NCI-H2196 treated with DMSO at 0.1 percent for 48 hours (cell line): ENCODE data around the gene COL20A1.
"Not testable (repeated sequence)": the region's sequence is repeated elsewhere in the genome, so short reads cannot be mapped to it uniquely, and the experiment has no call there.

Source experiments
- DNase-seq: peaks from one replicate; lab custom pipeline; 2025; ENCODE audit not compliant: unreplicated experiment; lab: John Stamatoyannopoulos, UW

The COL20A1 gene

DNA sequence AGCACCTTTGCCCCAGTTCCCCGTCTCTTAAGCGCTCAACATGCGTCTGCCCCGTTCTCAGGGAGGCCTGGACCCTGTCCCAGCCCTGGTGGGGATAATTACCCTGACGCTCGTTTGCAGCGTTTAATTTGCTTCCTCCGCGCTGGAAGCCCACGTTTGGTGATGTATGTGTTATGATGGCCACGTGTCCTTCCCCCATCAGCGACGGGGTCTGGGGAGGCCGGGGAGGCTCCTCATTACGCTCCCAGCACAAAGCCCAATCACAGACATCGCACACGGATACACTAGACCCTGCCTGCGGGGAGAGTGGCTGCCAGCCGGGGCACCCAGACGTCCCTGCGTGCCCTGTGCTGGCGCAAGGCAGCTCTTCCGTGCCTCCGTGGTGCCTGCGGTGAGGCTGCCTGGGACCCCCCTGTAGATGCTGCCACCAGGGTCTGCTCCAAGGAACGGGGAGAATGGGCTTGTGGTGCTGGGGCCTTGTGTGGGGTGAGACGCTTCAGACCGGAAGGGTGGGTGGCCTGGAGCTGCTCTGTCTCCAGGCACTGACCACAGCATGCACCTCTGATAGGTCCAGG is 78.4 kb downstream of the COL20A1 start:
- DNase-seq = no peak

DNA sequence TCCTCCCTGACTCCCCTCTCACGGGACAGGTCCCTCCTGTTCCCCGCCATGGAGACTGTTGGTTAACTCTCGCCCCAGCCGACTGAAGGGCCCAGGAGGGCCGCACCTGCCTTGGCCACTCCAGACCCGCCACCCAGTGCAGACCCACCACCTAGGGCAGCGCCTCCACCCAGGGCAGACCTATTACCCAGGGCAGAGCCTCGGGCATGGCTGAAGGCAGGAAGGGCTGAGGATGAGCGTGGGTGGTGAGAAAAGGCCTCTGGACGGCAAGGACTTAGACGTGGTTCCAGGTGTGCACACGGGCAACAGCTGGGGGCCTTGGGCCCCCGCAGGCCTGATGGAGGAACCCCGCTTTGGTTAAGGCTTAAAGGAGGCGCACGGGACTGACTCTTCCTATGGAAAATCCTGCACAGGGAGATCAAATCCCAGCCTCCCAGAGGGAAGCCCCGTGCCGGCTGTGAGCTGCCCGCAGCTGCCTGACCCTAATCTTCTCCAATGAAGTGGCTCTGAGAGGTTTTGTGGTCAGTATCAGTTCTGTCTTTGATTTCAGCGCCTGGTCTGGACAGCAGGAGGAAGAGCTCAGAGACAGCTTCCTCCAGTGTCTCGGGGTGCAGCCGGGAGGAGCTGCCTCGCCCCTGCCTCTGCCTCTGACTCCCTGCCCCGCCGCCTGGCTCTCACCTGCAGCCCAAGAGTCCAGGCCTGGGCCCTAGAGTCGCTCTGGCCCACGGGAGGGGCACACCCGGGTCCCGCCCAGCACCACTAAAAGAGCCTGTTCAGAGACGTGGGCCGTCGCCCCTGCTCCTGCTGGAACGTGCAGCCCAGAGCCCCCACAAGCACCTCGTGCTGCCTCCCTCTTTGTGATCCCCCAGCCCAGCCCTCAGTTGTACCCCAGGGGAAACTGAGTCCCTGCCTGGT is 80.2 kb downstream of the COL20A1 start:
- no peak for DNase-seq

DNA sequence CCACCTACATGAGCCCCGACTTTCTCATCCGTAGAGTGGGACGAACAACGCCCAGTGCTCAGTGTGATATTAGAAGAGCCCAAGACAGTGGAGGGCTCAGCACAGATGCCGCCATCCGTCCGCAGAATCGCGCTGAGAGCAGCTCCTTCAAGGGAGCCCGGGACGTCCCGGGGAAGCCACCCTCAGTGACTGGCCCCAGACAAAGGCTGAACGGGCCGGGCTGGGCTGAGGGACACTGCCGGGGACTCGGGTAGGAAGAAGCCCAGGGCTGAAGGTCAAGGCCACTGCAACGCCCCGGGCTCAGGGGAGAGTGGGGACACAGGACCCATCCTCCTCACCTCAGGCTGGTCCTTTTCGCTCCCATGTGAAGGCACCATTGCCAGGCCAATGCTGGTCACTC is 81.0 kb downstream of the COL20A1 start:
- DNase-seq = no peak

DNA sequence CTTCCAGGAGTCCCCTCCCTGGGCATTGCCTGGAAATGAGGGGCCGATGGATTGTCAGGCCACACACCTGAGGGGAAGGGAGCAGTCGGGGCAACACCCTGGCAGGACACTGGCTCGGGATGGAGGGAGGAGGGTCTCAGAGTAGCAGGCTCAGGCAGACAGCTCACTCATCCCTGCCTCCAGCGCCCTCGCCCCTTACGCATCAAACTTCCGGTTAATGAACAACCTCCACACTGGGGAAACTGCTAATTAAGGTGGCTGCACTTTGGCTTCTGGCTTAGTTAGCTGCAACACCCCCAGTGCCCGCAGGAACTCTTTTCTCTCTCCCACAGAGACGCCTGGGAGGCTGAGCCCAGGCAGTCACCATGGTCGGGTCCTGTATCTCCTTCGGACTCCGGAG is 81.5 kb downstream of the COL20A1 start:
- no peak for DNase-seq

DNA sequence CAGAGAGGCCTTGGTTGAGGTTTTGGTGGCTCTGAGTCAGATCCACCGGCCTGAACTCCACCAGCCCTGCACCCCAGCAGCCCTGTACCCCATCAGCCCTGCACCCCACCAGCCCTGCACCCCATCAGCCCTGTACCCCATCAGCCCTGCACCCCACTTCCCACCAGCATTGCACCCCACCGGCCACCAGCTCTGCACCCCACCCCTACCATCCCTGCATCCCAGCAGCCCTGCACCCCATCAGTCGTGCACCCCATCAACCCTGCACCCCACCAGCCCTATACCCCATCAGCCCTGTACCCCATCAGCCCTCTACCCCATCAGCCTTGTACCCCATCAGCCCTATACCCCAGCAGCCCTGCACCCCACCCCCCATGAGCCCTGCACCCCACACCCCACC is 82.5 kb downstream of the COL20A1 start:
- no peak for DNase-seq

DNA sequence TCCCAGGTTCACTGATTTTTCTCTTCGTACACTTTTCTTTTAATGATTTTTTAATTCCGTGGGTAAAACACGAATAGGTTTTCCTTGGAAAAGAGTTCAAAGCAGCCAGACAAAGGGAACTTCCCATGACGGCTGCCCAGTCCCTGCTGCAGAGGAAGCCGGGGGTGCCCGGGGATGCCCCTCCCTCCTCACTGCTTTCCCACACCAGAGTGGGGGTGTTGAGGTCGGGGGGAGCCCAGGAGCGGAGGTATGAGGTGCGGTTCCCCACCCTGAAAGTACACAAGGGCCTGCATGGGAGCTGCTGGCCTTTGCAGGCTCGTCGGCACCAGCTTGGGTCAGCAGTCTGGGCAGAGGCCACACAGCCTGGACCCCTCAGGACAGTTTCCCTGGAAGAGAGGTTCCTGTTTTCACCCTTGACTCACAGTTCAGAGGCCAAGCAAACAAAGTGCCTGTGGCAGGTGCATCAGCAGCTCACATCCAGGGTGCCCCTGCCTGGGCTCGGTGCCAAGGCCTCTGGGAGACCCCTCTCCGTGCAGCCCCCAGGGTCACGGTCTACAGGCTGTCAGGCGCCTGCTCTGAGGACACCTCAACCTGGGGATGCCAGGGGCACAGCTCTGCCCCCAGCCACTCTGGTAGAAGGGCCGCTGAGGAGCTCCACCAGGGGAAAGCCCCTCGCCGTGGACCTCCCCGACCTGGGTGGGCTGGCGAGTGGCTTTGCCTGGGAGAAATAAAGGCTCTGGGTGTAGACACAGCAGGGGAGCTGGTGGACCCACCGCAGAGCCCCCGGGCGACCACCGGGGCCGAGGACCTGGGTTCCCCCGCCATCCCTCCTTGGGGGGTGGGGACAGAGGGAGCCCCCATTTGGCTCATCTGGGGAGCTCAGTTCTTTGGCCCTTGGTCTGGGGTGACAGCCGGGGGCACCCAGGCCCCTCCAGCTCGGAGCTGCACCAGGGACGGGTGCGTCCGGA is 83.6 kb downstream of the COL20A1 start:
- no peak for DNase-seq

DNA sequence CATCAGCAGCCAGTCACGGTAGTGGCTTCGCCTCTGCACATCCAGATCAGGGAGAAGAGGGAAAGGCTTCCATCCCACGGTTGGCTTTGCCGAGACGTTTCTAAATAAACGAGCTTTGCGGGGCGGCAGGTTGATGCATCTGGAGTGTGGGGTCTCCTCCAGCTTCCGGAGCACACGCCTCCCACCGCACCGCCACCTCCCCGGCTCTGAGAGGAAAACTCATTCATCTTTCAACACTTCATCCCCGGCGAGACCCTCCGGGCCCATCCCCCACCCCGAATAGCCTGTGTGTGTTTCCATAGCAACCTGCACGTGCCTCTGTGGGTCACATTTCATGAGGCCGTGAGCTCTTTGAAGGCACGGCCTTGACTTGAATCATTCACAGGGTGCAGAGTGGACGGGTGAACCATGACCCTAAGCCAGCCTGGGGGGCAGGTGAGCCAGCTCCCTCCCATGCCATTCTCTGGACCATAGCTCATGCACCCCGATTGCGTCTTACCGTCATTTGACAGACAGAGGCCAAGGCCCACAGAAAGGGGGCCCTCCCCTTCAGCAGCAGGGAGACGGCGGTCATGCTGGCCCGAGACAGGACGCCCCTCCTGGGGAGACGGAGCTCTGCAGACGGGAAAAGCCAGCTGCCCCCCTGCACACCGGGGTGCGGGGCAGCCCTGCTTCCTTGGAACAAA is 84.4 kb downstream of the COL20A1 start:
- DNase-seq = no peak

DNA sequence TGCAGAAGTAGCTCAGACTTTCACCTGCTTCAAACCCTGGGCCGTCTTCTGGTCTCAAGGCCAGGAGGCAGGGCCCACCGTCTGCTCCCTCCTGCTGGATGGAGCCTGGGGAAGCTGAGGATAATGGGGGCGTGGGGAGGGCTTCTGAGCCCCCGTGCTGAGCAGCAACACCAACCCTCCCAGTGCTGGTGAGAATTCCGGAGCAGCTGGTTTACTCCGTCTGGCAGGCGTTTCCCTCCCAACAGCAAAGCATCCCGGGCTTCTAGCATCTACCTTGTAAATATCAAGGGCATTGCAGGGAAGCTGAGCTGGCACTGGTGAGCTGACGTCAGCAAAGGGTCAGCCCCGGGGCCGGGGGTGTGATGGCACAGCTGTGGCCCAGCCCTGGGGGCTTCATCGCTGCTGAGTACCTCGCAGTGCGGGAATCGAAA is 85.0 kb downstream of the COL20A1 start:
- DNase-seq = no peak

DNA sequence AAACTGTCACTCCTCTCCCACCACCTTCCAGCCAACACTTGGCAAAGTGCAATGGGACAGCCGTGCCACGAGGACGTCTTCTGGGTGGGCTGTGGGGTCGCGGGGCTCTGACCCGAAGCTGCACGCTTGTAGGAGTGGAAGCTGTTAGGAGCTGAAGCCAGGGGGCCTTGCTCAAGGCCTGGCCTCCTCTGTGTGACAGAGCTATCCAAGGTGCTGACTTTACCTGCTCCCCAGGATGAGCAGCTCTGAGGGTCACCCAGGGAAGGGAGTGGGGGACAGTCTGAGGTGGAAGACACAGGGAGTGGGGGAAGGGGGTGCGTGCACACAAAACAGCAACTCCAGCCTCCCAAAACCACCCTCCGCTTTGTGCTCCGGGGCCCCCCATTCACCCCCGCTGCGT is 85.6 kb downstream of the COL20A1 start:
- no peak for DNase-seq

DNA sequence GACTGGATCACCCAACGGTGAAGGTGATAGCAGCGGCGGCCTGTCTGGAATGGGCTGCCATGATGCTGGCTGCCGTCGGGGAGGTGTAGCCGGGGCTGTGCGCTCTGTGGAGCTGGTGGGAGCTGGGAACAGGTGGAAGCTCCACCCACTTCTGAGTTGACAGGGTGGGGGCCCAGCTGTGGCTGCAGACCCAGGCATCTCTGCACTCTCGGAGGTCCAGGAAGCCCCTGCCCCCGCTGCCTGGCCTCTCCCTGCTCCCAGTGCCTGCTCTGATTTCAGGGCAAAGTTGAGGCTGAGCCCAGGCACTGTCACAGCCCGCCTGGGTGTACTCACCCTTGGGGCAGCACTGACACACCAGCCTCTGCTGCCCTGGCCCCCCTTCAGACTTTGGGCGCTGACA is 86.3 kb downstream of the COL20A1 start:
- DNase-seq = no peak

DNA sequence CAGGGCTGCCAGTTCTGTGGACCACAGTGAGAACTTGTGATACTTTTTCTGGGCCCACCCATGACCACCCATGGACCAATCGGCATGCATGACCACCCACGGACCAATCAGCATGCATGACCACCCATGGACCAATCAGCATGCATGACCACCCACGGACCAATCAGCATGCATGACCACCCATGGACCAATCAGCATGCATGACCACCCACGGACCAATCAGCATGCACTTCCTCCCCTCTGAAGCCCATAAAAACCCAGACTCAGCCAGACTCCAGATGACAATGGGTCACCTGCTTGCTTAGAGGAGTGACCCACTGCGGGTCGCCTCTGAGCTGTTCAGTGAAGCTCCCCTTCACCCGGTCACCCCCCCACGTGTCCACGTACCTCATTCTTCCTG is 86.9 kb downstream of the COL20A1 start:
- not testable (repeated sequence) for DNase-seq

DNA sequence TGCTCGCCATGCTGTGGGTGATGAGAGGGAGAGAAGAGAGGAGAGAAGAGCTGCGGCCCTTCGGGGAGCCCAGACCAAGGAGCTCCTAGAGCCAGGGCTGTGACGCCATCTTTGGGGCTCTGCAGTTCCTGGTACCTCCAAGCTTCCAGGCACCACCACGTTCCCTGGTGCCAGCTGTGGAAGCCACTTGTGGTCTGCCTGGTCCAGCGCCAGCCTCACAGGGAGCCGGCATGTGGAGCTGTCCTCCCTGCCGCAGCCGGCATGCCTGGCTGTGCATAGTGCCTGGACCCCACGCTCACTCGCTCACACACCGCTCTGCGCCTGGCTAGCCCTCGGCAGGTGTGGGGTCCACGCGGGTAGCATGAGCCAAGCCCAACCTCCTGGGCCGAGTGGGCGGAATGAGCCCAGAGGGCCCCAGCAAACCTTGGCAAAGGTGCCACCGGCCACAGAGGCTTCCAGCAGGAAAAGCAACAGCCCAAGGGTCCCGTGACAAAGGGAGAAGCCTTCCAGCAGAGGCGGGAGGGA is 87.4 kb downstream of the COL20A1 start:
- no peak for DNase-seq

DNA sequence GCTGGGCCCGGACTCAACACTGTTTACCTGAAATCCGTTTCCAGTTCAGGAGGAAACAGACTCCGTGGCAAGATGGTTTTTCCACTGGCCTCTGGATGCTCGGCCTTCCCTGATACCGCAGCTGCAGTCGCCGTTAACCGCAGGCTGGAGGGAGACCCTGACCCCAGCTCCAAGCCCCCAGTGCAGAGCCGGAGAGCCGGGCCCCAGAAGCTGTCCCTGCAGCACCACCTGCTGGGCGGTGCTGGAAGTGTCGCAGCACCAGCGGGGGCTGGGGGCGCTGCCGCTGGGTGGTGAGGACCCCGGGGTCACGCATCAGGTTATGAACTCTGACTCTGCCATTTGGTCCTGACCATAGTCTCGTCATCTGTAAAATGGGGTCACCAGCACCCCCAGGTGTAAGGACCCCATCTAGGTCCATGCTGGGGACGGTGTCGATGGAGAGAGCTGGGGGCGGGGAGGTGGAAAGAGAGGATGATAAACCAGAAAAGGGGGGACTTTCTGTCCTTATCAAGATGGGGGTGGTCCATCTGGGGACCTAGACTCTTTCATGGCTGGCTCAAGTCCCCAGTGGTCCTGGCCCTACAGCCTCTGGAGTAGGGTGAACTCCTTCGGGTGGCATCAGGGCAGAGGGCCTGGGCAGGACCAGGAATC is 88.9 kb downstream of the COL20A1 start:
- no peak for DNase-seq

DNA sequence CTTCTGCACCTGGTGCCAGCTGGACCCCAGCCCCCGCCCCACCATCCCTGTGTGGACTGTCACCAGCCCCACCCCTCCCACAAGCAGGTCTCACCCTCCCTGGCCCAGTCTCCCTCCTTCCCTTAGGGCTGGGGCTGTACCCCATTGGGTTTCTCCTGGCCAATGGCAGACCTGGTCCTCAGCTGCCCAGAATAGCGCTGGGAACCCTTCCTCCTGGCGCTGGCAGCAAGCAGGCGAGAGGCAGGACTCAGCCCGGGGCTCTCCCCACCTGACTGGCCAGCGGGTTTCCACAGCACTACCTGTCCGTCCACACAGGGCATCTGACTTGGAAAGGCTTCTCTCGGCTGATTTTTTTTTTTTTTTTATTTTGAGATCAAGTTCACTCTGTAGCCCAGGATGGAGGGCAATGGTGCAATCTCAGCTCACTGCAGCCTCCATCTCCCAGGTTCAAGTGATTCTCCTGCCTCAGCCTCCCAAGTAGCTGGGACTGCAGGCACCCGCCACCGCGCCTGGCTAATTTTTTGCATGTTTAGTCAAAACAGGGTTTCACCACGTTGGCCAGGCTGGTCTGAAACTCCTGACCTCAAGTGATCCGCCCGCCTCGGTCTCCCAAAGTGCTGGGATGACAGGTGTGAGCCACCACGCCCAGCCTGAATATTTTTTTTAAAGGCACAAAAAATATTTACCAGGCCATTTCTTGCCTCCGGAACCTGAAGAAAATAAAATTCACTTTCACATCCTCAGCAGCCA is 89.7 kb downstream of the COL20A1 start:
- peak; percentile 12 for DNase-seq

DNA sequence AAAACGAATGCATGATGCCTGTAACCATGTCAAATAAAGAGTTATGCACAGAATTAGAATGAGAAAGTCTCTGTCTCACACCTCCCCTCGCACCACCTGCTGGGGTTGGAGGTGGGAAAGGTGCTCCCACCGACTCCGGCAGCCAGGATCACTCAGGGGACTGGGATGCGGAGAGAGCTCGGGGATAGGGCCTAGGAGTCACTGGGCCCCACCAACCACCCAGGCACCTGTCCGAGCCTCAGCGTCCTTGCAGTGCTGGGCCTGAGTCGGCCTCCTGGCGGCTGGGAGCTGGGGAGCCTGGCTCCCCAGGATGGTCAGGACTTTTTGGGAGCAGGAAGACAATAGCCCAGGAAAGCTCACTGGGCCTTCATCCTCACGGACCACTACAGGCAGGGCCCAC is 90.6 kb downstream of the COL20A1 start:
- no peak for DNase-seq

DNA sequence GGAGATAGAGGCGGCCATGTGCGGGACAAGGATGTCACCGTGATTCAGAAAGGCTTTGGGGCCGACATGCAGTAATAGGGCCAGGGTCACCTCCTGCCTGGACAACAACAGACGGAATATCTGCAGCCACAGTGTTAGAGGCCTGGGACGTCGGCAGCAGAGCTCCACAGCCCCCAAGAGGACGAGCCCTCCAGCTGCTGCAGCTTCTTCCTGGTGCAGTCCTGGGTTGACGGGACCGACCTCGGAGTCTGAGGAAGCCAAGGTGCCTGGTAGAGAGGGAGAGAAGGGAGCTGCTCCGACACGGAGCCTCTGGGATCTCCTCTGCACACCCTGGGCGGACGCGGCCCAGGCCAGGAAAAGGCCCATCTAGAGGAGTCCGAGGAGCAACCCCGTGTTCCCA is 91.3 kb downstream of the COL20A1 start:
- DNase-seq = no peak
